Parathyroid adenoma (tissue), 2 donors: ENCODE measurements around the gene CXCR6.

Experiments
- H2AFZ ChIP-seq: fragments of 300-600 bp; sonication (generic); one replicate; pipeline ENCODE4 v1.7.0; 2017; ENCODE audit warnings: antibody characterized with exemption, mild to moderate bottlenecking
- H3K27ac ChIP-seq: fragments of 300-600 bp; sonication (generic); one replicate; pipeline ENCODE4 v1.7.0; 2017
- H3K27me3 ChIP-seq: fragments of 300-600 bp; sonication (generic); one replicate; pipeline ENCODE4 v1.7.0; 2017; ENCODE audit warnings: low read length; ENCODE audit not compliant: control insufficient read depth, insufficient read depth
- H3K36me3 ChIP-seq: fragments of 300-600 bp; sonication (generic); one replicate; pipeline ENCODE4 v1.7.0; 2017; ENCODE audit warnings: low read length; ENCODE audit not compliant: control insufficient read depth, insufficient read depth
- H3K4me1 ChIP-seq: fragments of 300-600 bp; sonication (generic); one replicate; pipeline ENCODE4 v1.7.0; 2017; ENCODE audit warnings: control low read depth
- H3K4me2 ChIP-seq: fragments of 300-600 bp; sonication (generic); one replicate; pipeline ENCODE4 v1.7.0; 2017; ENCODE audit warnings: low read length
- H3K4me3 ChIP-seq: fragments of 300-600 bp; sonication (generic); one replicate; pipeline ENCODE4 v1.7.0; 2017; ENCODE audit warnings: low read depth, low read length
- H3K79me2 ChIP-seq: fragments of 300-600 bp; sonication (generic); one replicate; pipeline ENCODE4 v1.7.0; 2017; ENCODE audit warnings: control low read depth
- H3K9ac ChIP-seq: fragments of 300-600 bp; sonication (generic); one replicate; pipeline ENCODE4 v1.7.0; 2017; ENCODE audit warnings: mild to moderate bottlenecking
- H3K9me3 ChIP-seq: fragments of 300-600 bp; sonication (generic); one replicate; pipeline ENCODE4 v1.7.0; 2017; ENCODE audit warnings: low read length; ENCODE audit not compliant: control insufficient read depth
- TF ChIP-seq, protein P1 (sequence below): fragments of 300-600 bp; sonication (generic); IDR thresholded peaks from one replicate; pipeline ENCODE4 v1.7.0; 2017; ENCODE audit warnings: antibody characterized with exemption, mild to moderate bottlenecking
- donor health status: primary hyperparathyroidism.

Gene CXCR6

DNA sequence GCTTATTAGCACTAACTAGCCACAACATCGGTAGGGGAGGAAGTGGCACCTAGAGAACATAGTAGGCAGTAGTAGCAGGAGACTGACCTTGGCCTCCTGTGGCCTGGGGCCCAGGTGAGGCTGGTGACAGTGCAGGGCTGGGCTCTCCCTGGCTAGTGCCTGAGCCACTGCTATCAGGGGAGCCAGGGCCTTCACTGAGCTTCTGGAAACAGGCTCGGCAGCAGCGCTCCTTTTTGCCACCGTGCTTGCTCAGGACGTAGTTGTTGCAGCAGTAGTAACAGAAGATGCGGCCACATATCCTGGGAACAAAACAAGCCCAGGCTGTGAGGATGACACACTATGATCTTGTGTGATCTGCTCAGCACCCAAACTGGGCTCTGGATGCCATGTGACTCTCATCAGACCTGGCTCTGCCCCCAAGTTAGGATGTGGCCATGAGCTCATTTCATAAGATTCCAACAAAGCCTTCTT lies 15.1 kb downstream of the CXCR6 start:
- no peaks in the 10 kb centered on the region for H3K36me3 ChIP-seq
- no peak overlapping the region for H2AFZ ChIP-seq
- H3K4me3 ChIP-seq = no peak overlapping the region
- H3K9me3 ChIP-seq = no peaks in the 10 kb centered on the region
- no peaks in the 10 kb centered on the region for H3K79me2 ChIP-seq
- no peak overlapping the region for H3K4me2 ChIP-seq
- H3K4me1 ChIP-seq = no peaks in the 10 kb centered on the region
- H3K27ac ChIP-seq = no peak overlapping the region
- no peak overlapping the region for H3K9ac ChIP-seq
- no peaks in the 10 kb centered on the region for H3K27me3 ChIP-seq
- TF ChIP-seq, protein P1, sequence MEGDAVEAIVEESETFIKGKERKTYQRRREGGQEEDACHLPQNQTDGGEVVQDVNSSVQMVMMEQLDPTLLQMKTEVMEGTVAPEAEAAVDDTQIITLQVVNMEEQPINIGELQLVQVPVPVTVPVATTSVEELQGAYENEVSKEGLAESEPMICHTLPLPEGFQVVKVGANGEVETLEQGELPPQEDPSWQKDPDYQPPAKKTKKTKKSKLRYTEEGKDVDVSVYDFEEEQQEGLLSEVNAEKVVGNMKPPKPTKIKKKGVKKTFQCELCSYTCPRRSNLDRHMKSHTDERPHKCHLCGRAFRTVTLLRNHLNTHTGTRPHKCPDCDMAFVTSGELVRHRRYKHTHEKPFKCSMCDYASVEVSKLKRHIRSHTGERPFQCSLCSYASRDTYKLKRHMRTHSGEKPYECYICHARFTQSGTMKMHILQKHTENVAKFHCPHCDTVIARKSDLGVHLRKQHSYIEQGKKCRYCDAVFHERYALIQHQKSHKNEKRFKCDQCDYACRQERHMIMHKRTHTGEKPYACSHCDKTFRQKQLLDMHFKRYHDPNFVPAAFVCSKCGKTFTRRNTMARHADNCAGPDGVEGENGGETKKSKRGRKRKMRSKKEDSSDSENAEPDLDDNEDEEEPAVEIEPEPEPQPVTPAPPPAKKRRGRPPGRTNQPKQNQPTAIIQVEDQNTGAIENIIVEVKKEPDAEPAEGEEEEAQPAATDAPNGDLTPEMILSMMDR = no peak

DNA sequence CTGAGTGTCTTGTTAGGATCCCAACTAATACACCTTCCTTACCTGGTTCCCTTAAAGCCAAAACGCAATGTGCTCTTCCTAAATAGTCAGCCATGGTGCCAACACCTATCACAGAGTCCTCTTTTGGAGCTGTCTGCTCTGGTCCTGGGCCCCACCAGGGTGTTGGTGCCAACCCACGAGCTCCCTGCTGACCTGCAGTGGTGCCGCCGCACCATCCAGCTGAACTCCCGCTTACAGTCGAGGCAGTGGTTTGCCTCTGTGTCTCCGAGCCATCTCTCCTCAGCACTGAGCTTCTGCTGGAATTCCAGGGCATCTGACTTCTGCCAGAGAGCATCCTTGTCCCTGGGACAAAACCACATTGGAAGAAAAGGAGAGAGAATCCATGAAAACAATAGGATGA lies 15.9 kb downstream of the CXCR6 start:
- no peaks in the 10 kb centered on the region for H3K9me3 ChIP-seq
- H3K27me3 ChIP-seq = no peaks in the 10 kb centered on the region
- no peaks in the 10 kb centered on the region for H3K4me1 ChIP-seq
- H3K36me3 ChIP-seq = no peaks in the 10 kb centered on the region
- no peak overlapping the region for H3K27ac ChIP-seq
- no peak overlapping the region for H2AFZ ChIP-seq
- TF ChIP-seq, protein P1 = no peak
- H3K9ac ChIP-seq = no peak overlapping the region
- H3K4me3 ChIP-seq = no peak overlapping the region
- no peaks in the 10 kb centered on the region for H3K79me2 ChIP-seq
- H3K4me2 ChIP-seq = no peak overlapping the region

- Histone ChIP-seq H3K79me2 (no peaks in the 10 kb centered on the region), H3K36me3 (no peaks in the 10 kb centered on the region), H3K4me3 (no peak overlapping the region), H3K27me3 (no peaks in the 10 kb centered on the region), H3K9me3 (no peaks in the 10 kb centered on the region), H3K27ac (no peak overlapping the region), H3K9ac (no peak overlapping the region), H3K4me1 (no peaks in the 10 kb centered on the region), H2AFZ (no peak overlapping the region), H3K4me2 (no peak overlapping the region)
- TF ChIP-seq, protein P1 = no peak
Measured at GRCh38 chr3:45960289-45960688, 17.0 kb downstream of the CXCR6 start.

GRCh38 chr3:45962033-45962432 lies 18.8 kb downstream of the CXCR6 start:
- TF ChIP-seq, protein P1 = no peak
- Histone ChIP-seq H3K27me3 (no peaks in the 10 kb centered on the region), H3K36me3 (no peaks in the 10 kb centered on the region)

DNA sequence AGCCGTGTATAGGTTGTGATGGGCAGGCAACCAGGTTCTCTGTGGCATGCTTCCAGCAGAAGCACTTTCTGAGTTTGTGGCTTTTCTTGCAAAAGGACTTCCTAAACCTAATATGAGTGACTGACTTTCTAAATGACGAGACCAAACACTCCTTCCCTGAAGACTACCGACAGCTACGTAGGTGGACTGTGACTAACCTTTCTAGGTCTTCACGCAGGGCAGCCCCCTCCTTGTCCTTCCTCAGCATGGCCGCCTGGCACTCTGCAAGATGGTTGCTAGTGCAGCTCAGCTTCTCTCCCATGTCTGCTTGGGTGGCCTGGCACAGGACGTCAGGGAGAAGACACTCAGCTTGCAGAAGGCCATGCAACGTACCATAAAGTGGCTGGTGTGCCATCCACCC lies 20.9 kb downstream of the CXCR6 start:
- no peak overlapping the region for H3K9ac ChIP-seq
- H3K27me3 ChIP-seq = no peaks in the 10 kb centered on the region
- no peak overlapping the region for H3K4me2 ChIP-seq
- H3K4me1 ChIP-seq = no peaks in the 10 kb centered on the region
- no peak overlapping the region for H2AFZ ChIP-seq
- TF ChIP-seq, protein P1 = no peak
- no peaks in the 10 kb centered on the region for H3K79me2 ChIP-seq
- H3K36me3 ChIP-seq = no peaks in the 10 kb centered on the region
- no peaks in the 10 kb centered on the region for H3K9me3 ChIP-seq
- no peak overlapping the region for H3K27ac ChIP-seq
- H3K4me3 ChIP-seq = no peak overlapping the region

More at GRCh38 chr3:45962033-45962432, 18.8 kb downstream of the CXCR6 start:
- Histone ChIP-seq H2AFZ (no peak overlapping the region), H3K4me3 (no peak overlapping the region), H3K4me1 (no peaks in the 10 kb centered on the region), H3K4me2 (no peak overlapping the region), H3K79me2 (no peaks in the 10 kb centered on the region), H3K9me3 (no peaks in the 10 kb centered on the region), H3K9ac (no peak overlapping the region), H3K27ac (no peak overlapping the region)
